SK-N-SH (cell line): ENCODE data around the gene CLCN6.

Experiments used
- CHD2 ChIP-seq: fragments of 150-350 bp; IDR thresholded peaks from 2 replicates; pipeline ENCODE4 v1.6.1; 2018; ENCODE audit warnings: low read length; ENCODE audit not compliant: partially characterized antibody
- CTCF ChIP-seq: fragments of 200-600 bp; sonication (generic); IDR thresholded peaks from 2 replicates; pipeline ENCODE4 v1.6.1; 2017; ENCODE audit warnings: antibody characterized with exemption, mild to moderate bottlenecking, moderate library complexity
- EZH2phosphoT487 ChIP-seq: fragments of 200-600 bp; sonication (generic); IDR thresholded peaks from 2 replicates; pipeline ENCODE4 v1.6.1; 2017; ENCODE audit warnings: low read depth, mixed run types, mild to moderate bottlenecking, antibody characterized with exemption, moderate library complexity, borderline replicate concordance
- FOXM1 ChIP-seq: IDR thresholded peaks from 2 replicates; pipeline ENCODE4 v1.4.0; 2012; ENCODE audit warnings: low read depth, mild to moderate bottlenecking
- NRF1 ChIP-seq: IDR thresholded peaks from 2 replicates; pipeline ENCODE4 v1.6.1; 2012; ENCODE audit warnings: low read depth, mild to moderate bottlenecking, low read length
- PBX3 ChIP-seq: IDR thresholded peaks from 2 replicates; pipeline ENCODE4; 2012
- RAD21 ChIP-seq: IDR thresholded peaks from 2 replicates; pipeline ENCODE4 v1.6.1; 2012; ENCODE audit warnings: mild to moderate bottlenecking, low read length
- SIN3A ChIP-seq: IDR thresholded peaks from 2 replicates; pipeline ENCODE4 v1.6.1; 2012; ENCODE audit warnings: low read depth, mild to moderate bottlenecking, low read length, moderate library complexity, borderline replicate concordance
- USF1 ChIP-seq: IDR thresholded peaks from 2 replicates; pipeline ENCODE4 v1.4.0; 2012; ENCODE audit warnings: low read depth, borderline replicate concordance
- YY1 ChIP-seq: IDR thresholded peaks from 2 replicates; pipeline ENCODE4 v1.4.0; 2012; ENCODE audit warnings: low read depth, mild to moderate bottlenecking

GRCh38 chr1:11783556-11783955 lies 22.4 kb upstream of the CLCN6 start:
- no peak for TF ChIP-seq PBX3
- no peak for TF ChIP-seq CTCF
- no peak for TF ChIP-seq USF1
- TF ChIP-seq RAD21 = no peak
- no peak for TF ChIP-seq EZH2phosphoT487
- no peak for TF ChIP-seq YY1
- no peak for TF ChIP-seq NRF1
- TF ChIP-seq CHD2 = no peak
- no peak for TF ChIP-seq SIN3A
- TF ChIP-seq FOXM1 = no peak
